ENCODE measurements around the gene KIAA0930. TPM values are rescaled to one million over a fixed set of nuclear protein-coding genes. Genes with fewer than 3 reads are reported as not detected.

Gene KIAA0930
- total RNA-seq, 1 experiment from 2014 or later = 55.5 TPM

DNA sequence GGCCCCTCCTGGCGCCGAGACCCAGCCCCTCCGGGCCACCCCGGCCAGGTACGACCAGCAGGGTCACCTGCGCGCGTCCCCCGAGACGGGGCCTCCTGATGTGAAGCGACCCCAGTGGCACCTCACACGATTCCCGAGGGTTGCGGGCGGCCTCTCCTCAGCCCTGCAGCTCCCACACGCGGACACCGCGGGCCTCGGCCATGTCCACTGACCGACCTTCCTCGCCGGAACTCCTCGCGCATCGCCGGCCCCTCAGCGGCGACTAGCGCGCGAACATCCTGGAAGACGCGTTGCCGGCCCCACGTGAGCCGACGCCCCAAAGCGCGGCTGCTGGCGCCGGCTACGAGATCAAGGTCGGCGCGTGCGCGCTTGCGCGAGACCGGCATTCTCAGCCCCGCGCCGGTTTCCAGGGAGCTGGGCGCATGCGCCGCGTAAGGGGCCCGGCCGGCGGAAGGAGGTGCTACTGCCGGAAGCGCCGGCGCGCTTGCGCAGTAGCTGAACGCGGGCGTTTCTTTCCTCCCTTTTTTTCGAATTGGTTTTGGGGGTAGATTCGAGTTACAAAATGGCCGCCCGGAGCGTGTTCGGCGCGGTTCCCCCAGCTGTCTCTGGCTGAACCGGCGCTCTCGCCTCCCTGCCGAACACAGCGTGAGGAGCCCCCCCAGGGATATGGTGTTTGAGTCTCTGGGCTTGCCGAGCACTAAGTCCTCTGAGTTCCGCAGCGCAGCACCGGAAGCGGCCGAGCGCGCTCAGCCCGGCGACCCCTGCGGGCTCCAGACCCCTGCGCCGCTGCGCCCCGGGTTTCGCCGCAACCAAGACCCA is 77.0 kb downstream of the KIAA0930 start, which contains the start of gene NUP50:
TSS of gene NUP50 (plus strand) at position 475 of the 819 bp plus-strand sequence. CDS start 4,253 bp downstream, outside the sequence.
- POLR2A ChIA-PET (ENCODE audit: unreplicated experiment) = interaction anchor here (0.5 to 0.7 kb wide), 6 partner anchors 20 to 412 kb away, joined by 3 to 18 read pairs (median 5); partner anchors contain the start of gene ARHGAP8
- peaks cover 73% of the 10 kb centered on the region for H3K79me2 ChIP-seq (ENCODE audit: low read depth)
- no peaks in the 10 kb centered on the region; the same call in 1 of the 2 replicates for H4K20me1 ChIP-seq (ENCODE audit: insufficient read depth)
- BruUV-seq (replicated peaks) = no TSS peak
- H3K27me3 ChIP-seq (ENCODE audit: insufficient read depth, low read depth) = no peaks in the 10 kb centered on the region
- DNase-seq = peak; percentile 90 to 98
- H3K4me1 ChIP-seq (replicated peaks; ENCODE audit: insufficient read depth) = peaks cover 28% of the 10 kb centered on the region
- no peaks in the 10 kb centered on the region for H3K9me2 ChIP-seq (ENCODE audit: insufficient read depth)
- intact Hi-C loops (cut with micrococcal nuclease; ENCODE audit: unreplicated experiment) = loop anchor here (10.0 kb wide), 1 partner anchor 81 kb away; the partner anchor contains the start of gene KIAA0930
- peaks cover 38% of the 10 kb centered on the region for H3F3A ChIP-seq (ENCODE audit: insufficient read depth, low read depth)
- peaks cover 20% of the 10 kb centered on the region; the same call in 1 of the 2 replicates for H3K36me3 ChIP-seq (ENCODE audit: low read depth)
- peak within 1 kb of the TSS; percentile 84 for H3K27ac ChIP-seq
- CTCF ChIA-PET = no interaction called here
- TF ChIP-seq EZH2 (IDR thresholded peaks at IDR 0.05; ENCODE audit: low read depth) = no peak
- TF ChIP-seq, protein P1, sequence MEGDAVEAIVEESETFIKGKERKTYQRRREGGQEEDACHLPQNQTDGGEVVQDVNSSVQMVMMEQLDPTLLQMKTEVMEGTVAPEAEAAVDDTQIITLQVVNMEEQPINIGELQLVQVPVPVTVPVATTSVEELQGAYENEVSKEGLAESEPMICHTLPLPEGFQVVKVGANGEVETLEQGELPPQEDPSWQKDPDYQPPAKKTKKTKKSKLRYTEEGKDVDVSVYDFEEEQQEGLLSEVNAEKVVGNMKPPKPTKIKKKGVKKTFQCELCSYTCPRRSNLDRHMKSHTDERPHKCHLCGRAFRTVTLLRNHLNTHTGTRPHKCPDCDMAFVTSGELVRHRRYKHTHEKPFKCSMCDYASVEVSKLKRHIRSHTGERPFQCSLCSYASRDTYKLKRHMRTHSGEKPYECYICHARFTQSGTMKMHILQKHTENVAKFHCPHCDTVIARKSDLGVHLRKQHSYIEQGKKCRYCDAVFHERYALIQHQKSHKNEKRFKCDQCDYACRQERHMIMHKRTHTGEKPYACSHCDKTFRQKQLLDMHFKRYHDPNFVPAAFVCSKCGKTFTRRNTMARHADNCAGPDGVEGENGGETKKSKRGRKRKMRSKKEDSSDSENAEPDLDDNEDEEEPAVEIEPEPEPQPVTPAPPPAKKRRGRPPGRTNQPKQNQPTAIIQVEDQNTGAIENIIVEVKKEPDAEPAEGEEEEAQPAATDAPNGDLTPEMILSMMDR (conservative IDR thresholded peaks at IDR 0.05) = no peak
- peak within 1 kb of the TSS; percentile 100 for H3K4me2 ChIP-seq
- H3K4me3 ChIP-seq = peak within 1 kb of the TSS; percentile 88
- peak within 1 kb of the TSS; percentile 95 for H2AFZ ChIP-seq
- H3K9me3 ChIP-seq (ENCODE audit: insufficient read depth, low read depth) = no peaks in the 10 kb centered on the region

DNA sequence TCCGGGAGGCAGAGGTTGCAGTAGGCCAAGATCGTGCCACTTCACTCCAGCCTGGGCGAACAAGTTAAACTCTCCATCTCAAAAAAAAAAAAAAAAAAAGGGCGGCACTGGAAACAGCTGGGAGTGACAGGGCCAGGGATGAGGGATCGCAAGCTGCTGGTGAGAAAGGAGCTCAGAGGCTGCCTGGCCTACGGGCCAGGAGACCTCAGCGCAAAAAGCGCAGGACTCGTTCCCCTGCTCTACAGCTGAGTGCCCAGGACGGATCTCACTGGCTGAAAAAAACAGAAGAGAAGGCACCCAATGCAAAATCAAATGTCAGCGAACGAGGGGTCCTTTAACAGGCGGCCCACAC is 77.6 kb downstream of the KIAA0930 start:
- H3K79me2 ChIP-seq (ENCODE audit: low read depth) = peaks cover 73% of the 10 kb centered on the region
- peak overlapping the region; percentile 93 for H3K4me2 ChIP-seq
- peak overlapping the region; percentile 84 for H3K27ac ChIP-seq
- peaks cover 15% of the 10 kb centered on the region for H3K36me3 ChIP-seq (ENCODE audit: low read depth)
- ChIA-PET CTCF (no interaction called here), POLR2A (ENCODE audit: unreplicated experiment) (interaction anchor here (0.6 to 0.7 kb wide), 2 partner anchors 49 to 142 kb away, joined by 4 to 6 read pairs; no protein-coding TSS in a partner anchor)
- peaks cover 38% of the 10 kb centered on the region for H3F3A ChIP-seq (ENCODE audit: insufficient read depth, low read depth)
- intact Hi-C loops (cut with micrococcal nuclease; ENCODE audit: unreplicated experiment) = loop anchor here (10.0 kb wide), 1 partner anchor 82 kb away; the partner anchor contains the start of gene KIAA0930
- no peaks in the 10 kb centered on the region for H3K27me3 ChIP-seq (ENCODE audit: insufficient read depth, low read depth)
- H3K9me3 ChIP-seq (ENCODE audit: insufficient read depth, low read depth) = no peaks in the 10 kb centered on the region
- peaks cover 28% of the 10 kb centered on the region for H3K4me1 ChIP-seq (replicated peaks; ENCODE audit: insufficient read depth)
- no peak for TF ChIP-seq EZH2 (IDR thresholded peaks at IDR 0.05; ENCODE audit: low read depth)
- TF ChIP-seq, protein P1 (conservative IDR thresholded peaks at IDR 0.05) = no peak
- BruUV-seq (replicated peaks) = no TSS peak
- H4K20me1 ChIP-seq (ENCODE audit: insufficient read depth) = no peaks in the 10 kb centered on the region; the same call in 1 of the 2 replicates
- peak overlapping the region; percentile 95 for H2AFZ ChIP-seq
- peak overlapping the region; percentile 88 for H3K4me3 ChIP-seq
- H3K9me2 ChIP-seq (ENCODE audit: insufficient read depth) = no peaks in the 10 kb centered on the region
- DNase-seq = peak; percentile 43 to 58

GRCh38 chr22:45162531-45162930 is 78.2 kb downstream of the KIAA0930 start:
- Histone ChIP-seq H2AFZ (peak overlapping the region; percentile 95), H3K4me2 (peak overlapping the region; percentile 93), H3K9me3 (ENCODE audit: insufficient read depth, low read depth) (no peaks in the 10 kb centered on the region), H4K20me1 (ENCODE audit: insufficient read depth) (no peaks in the 10 kb centered on the region; the same call in 1 of the 2 replicates), H3K4me1 (replicated peaks; ENCODE audit: insufficient read depth) (peaks cover 28% of the 10 kb centered on the region), H3K79me2 (ENCODE audit: low read depth) (peaks cover 73% of the 10 kb centered on the region), H3K27ac (peak overlapping the region; percentile 84), H3K9me2 (ENCODE audit: insufficient read depth) (no peaks in the 10 kb centered on the region), H3K4me3 (peak overlapping the region; percentile 88), H3F3A (ENCODE audit: insufficient read depth, low read depth) (peaks cover 35% of the 10 kb centered on the region), H3K36me3 (ENCODE audit: low read depth) (peaks cover 16% of the 10 kb centered on the region), H3K27me3 (ENCODE audit: insufficient read depth, low read depth) (no peaks in the 10 kb centered on the region)
- POLR2A ChIA-PET (ENCODE audit: unreplicated experiment) = no interaction called here
- TSS peak; percentile 34 for BruUV-seq (replicated peaks)
- TF ChIP-seq, protein P1 (conservative IDR thresholded peaks at IDR 0.05) = no peak
- TF ChIP-seq EZH2 (IDR thresholded peaks at IDR 0.05; ENCODE audit: low read depth) = no peak
- peak; percentile 31 to 52 for DNase-seq
- intact Hi-C loops (cut with micrococcal nuclease; ENCODE audit: unreplicated experiment) = loop anchor here (1.0 to 10.0 kb wide), 2 partner anchors 24 to 82 kb away; partner anchors contain the start of gene KIAA0930
- CTCF ChIA-PET = no interaction called here

Data from PC-9 (cell line).